HG03342 (cell line): ENCODE results near the gene GAL3ST3.

ENCODE experiments used
- ATAC-seq: cut with Tn5 transposase; IDR thresholded peaks from one replicate; pipeline ENCODE4 v1.9.1; 2021; ENCODE audit warnings: mild to moderate bottlenecking, moderate library complexity; ENCODE audit not compliant: unreplicated experiment

GAL3ST3 gene

DNA sequence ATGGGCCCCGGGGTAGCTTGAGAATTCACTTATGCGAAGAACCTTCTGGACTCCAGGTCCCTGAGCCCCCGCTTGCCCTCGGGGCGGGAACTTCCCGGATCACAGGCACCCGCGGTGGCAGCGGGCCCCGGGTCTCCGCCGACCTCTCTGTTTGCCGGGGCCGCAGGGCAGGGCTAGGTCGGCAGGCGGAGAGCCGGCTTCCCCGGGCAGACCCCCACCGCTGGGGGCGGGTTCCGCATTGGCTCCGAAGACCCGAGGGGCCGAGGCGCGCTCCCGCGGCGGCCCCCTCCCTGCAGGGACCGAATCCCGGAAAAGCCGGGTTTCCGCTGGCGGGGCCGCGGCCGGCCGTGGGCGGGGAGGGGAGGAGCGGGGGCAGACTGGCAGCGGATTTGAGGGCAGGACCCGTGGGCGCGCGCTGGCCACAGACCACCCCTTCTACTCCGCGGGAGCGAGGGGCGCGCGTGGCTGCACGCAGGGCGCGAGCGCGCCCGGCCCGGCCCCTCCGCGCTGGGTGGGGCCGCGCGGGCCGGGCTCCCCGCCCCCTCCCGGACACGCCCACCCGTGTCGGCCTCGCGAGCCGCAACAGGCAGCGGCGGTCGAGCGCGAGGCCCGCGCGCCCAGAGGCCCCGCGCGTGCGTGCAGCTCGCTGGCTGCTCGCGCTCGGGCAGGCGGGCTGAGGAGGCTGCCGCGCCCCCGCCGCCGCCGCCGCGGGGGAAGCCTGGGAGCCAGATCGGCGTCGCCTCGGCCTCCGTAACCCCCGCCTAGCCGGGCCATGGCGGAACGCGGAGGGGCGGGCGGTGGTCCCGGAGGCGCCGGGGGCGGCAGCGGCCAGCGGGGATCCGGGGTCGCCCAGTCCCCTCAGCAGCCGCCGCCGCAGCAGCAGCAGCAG is 21.0 kb upstream of the GAL3ST3 start, which contains the start of gene PACS1:
Gene PACS1, plus strand, starts transcription at position 558 of the 889 bp plus-strand sequence. Its CDS starts 215 bp downstream, at position 773.
- peak; percentile 40 for ATAC-seq

DNA sequence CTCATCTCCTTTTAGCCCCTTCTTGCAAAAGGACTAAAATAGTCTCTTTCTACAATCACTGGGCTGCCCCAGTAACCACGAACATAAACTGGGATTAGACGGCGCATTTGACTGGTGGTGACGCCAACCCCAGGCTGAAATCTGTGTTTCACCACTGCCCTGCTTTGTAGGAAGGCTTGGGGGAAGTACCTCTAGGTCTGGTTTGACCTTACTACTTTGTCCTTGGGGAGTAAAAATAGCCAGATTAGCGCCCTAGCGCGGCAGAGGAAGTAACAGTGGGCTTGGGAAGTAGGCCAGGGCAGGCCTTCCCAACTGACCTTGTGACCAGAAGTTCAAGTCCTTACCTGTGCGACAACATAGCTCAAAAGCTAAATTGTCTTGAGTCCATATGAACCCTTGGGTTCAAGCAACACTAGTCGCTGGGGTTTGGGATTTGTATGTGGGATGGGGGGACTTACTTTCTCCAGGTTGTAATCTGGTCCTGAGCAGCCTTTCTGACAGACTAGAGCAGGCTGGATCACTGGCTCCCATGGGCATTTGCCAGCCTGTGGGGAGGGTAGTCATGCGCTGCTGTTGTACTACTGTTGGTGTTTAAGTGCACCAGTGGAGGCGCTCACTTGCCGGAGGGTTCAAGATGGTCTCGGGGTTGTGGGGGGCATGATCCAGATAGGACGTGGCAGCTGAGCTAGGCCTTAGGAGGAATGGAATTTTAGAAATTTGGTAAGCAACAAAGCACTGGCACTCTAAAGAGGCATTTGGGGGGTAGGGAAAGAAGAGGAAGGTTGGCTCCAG is 20.2 kb upstream of the GAL3ST3 start:
- no peak for ATAC-seq

DNA sequence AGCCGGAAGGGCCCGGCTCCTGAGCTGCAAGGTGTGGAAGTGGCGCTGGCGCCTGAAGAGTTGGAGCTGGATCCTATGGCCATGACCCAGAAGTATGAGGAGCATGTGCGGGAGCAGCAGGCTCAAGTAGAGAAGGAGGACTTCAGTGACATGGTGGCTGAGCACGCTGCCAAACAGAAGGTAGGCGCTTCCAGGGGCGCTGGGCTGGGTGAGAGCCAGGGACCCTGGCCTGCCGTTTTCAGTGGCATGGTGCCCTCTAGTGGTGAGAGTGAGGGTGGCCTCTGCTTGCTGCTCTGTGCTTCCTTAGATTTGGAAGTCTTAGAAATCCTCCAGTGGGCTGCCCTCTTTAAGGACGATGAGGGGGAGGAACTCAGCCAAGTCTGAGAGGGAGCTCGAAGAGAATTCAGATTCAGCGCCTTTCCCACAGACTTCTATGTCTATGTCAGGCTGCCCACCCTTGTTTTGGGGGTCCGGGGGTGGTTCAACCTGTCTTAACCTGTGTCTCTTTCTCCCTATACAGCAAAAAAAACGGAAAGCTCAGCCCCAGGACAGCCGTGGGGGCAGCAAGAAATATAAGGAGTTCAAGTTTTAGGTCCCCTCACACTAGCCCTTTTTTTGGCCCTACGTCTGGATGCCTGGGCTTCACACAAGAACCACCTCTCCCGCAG is 19.3 kb upstream of the GAL3ST3 start:
- ATAC-seq, result no peak

DNA sequence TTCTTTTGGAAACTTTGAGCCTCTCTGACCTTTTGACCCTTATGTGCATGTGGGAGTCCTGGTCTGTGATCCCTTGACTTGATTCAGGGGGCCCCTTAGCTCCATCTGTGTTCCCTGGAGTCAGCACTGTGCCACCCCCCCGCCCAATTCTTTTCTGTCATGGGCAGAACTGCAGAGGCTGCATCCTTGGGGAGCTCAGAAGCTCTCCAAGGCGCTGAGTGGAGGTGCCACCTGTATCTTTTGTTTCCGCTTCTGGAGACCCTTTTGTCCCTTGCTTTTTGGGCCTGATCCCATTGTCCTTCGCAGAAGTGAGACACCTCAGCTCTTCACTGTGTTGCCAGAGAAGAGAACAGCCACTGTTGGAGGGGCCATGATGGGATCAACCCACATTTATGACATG is 18.7 kb upstream of the GAL3ST3 start:
- ATAC-seq, result no peak

DNA sequence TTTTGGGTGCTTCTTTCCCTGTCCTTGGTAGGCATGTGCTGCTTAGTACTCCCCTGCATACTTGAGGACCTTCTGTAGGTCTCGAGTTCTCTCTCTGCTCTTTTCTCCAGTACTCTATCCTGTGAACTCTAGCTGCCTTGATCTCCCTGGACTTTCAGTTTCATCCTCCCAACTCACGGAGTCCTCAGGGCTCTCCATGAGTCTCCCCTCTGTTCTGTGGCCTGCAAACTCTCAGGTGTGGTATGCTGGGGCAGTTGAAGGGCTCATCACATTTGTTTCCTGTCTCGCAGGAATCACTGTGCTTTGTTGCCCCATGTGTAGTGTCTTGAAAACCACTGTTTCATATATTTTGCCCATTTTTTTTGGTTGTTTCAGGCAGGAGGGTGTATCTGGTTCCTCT is 17.8 kb upstream of the GAL3ST3 start:
- ATAC-seq, result no peak

DNA sequence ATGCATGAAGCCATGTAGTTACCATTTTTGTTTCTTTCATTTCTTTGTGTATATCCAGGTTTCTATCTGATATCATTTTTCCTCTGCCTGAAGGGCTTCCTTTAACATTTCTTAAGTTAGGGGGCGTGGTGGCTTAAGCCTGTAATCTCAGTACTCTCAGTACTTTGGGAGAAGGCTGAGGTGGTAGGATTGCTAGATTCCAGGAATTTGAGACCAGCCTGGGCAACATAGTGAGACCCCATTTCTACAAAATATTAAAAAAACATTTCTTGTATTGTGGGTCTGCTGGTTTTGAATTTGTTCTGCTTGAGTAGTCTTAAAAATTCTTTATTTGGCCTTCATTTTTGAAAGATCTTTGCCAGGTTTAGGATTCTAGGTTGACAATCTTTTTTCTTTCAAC is 15.6 kb upstream of the GAL3ST3 start:
- ATAC-seq, result no peak

DNA sequence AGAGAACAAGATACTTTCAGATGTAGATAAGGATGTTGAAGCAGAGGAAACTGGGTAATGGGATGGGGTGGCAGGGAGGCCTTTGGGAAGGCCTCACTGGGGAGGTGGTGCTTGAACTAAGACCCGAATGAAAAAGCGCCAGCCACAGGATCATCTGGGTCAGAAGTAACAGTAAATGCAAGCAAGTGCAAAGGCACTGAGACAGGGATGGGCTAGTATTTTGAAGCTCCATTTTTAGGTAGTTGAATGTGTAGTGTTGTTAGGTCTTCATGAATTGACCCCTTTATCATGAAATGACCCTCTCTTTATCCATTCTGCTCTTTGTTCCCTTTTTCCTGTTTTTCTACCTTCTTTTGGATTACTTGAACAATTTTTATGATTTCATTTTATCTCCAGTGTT is 14.9 kb upstream of the GAL3ST3 start:
- no peak for ATAC-seq

DNA sequence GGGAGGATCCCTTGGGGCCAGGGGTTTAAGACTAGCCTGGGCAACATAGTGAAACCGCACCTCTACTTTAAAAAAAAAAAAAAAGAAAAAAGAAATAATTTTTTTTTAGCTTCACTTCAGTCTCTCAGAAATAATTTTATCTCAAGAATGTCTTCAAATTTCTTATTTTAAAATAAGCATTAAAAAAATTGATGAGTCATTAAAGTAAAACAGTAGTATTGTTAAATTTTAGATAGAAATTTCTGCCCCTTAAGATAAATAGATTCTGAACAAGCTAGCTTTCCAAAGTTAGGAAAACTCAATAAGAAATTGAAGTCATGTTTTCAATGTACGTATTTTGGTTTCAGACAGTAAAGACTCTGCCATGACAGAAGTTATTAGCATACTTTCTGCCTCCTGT is 13.4 kb upstream of the GAL3ST3 start:
- no peak for ATAC-seq

DNA sequence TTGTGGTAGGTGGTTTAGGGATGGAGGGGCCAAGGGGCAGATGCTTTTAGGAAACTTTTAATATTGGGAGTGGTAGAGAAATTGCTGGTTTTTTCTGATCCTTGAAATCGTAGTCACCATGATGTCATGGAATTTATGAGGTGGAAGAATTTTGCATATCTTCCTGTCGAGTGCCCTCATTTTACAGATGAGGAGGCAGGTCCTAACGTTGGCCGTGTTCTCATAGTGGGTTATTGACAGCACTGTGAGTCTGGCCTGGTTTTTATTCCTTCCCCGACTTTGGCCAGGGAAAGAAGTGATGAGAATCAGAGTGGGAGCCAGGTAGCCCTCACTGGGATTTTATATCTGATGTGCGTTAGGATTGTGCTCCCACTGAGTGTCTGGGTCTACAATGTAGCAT is 12.3 kb upstream of the GAL3ST3 start:
- no peak for ATAC-seq

DNA sequence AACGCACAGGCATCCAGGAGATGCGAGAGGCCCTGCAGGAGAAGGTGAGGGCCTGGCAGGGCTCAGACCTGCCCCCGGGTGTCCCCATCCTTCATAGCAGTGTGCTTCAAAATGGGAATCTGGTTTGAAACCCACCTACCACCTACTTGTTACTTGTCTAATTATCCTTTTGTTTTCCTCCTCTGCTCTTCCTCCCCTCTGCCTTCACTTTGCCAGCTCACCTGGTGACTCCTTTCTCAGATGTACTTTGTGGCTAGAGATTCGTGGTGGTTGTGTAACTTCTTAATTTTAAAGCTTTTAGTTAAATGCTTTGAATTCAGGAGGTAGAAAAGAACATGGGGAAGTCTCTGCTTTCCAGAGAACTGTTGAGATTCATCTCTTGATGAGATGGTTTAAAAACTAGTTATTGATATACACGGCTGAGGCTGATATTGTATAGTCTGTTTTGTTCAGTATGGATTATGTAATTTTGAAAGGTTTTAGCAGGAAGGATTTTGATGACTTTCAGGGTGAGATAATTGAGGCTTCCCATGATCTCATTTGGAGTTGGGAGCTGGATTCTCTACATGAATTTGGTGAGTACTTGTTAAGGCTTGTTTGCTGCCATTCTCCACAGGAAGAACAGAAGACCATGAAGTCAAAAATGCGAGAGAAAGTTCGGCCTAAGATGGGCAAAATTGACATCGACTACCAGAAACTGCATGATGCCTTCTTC is 11.2 kb upstream of the GAL3ST3 start:
- ATAC-seq, result no peak

DNA sequence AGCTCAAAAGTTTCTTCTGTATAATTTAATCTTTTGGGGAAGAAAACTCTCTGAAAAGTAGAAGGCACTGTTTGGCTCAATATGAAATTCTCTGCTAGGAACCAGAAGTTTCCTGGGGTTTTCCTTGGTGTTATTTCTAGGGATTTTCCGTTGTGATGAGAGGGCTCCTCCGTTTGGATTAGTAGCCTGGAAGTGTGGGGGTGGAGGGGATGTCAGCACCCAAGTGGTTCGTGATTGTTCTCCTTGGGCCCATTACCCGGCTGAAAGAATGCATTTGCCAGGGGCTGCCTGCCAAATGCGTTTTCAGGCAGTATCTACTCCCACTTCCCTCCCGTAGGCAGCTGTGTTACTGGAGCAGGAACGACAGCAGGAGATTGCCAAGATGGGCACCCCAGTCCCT is 7.5 kb upstream of the GAL3ST3 start:
- ATAC-seq, result no peak

DNA sequence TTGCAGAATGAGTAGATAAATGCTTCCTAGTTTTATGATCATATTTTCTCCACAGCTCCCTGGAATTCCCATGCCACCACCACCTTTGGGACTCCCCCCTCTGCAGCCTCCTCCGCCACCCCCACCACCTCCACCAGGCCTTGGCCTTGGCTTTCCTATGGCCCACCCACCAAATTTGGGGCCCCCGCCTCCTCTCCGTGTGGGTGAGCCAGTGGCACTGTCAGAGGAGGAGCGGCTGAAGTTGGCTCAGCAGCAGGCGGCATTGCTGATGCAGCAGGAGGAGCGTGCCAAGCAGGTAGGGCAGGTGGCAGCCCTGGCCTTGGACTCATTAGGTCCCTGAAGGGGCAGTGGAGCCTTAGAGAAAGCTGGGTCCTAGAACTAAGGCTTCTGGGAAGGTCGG is 6.1 kb upstream of the GAL3ST3 start:
- no peak for ATAC-seq

DNA sequence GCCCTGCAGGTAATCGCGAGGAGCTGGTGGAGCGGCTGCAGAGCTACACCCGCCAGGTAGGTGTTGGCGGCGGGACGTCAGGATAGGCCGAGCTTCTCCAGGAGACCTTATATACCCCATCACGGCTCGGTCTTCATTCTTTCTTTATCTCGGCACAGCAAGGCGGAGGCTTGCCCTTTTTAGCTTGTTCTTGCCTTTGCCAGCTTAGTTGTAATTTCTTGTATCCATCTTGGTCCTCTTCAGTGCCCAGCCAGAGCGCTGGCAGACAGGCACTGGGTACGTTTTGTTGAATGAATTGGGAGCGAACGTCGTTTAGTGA is 3.7 kb upstream of the GAL3ST3 start:
- ATAC-seq, result no peak

DNA sequence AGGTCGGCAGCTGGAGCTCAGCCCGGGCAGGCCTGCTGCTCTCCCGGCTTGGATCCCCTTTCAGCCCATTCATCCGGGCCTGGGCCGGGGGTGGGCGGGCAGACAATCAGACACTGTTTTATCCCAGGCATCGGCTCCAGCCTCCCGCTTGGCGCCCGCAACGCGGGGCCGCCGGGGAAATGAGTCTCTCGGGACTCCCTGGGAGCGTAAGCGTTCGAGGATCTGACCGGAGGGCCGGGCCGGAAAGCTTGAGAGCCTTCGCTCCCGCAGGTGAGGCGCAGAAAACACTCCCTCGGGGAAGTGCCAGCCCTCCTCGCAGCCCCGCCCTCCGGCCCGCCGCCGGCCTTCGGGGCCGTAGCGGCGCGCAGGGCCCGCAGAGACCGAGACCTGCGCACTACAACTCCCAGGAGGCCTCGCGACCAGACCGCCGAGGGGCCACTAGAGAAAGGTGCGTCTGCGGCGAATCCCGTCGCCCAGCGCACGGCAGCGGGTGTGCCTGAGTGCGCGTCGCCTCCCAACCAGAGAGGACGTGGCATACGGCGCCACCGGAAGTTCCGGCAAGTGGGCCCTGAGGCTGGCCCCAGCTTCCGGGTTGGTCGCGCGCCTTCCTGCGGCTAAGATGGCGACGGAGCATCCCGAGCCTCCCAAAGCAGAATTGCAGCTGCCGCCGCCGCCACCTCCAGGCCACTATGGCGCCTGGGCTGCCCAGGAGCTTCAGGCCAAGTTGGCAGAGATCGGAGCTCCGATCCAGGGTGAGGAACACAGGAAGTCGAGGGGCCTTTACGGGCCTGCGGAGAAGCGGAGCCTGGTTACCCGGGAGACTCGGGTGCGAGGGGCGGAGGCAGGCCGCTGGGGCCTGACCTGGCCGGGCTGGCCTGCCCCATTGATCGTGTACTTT is 3.1 kb upstream of the GAL3ST3 start, which contains the start of gene SF3B2:
Gene SF3B2, plus strand, starts transcription at position 599 of the 898 bp plus-strand sequence. Its CDS starts 21 bp downstream, at position 620.
- ATAC-seq, result peak; percentile 93

DNA sequence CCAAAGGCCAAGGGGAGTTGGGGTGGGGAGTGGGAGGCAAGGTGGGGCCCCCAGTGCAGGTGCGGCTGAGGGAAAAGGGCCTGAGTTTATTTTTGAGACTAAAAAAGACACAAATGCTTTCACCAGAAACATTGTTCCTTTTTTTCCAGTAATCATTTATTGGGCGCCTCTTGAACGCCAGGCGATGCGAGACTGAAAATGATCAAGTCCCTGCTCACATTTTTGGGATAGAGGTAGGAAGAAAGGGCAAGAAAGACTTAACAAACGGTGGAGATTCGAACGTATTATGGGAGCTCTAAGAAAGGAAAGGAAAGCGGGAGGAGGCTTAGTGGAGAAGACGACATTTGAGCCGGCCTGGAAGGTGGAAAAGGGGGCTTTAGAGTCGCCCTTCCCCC is 2.4 kb upstream of the GAL3ST3 start:
- no peak for ATAC-seq

DNA sequence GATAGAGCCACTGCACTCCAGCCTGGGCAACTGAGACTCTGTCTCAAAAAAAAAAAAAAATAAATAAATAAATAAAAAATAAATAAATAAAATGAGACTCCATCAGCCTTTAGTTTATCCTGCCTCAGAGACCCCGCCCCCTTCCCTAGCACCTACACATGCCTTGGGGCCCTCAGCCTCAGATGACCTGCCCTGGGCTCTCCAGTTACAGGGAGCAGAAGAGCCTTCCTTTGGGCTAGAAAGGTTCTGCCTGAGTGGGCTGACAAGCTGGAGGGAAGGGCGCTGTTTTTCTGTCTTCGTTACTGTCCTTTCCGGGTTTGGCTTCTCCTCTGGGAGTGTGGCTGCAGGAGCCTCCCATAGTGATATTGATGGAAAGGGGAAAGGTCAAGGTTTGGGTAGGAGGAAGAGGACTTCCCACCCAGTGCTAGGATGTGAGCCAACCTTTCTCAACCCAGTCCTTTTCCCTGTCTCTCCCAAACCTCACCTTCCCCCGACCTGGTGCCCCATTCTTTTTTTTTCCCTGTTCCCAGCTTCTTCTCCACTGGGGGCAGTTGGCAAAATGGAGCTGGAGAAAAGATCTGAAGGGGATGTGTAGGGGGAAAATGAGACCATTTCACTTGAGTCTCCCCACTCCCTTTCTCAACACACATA is 1.7 kb upstream of the GAL3ST3 start:
- no peak for ATAC-seq

DNA sequence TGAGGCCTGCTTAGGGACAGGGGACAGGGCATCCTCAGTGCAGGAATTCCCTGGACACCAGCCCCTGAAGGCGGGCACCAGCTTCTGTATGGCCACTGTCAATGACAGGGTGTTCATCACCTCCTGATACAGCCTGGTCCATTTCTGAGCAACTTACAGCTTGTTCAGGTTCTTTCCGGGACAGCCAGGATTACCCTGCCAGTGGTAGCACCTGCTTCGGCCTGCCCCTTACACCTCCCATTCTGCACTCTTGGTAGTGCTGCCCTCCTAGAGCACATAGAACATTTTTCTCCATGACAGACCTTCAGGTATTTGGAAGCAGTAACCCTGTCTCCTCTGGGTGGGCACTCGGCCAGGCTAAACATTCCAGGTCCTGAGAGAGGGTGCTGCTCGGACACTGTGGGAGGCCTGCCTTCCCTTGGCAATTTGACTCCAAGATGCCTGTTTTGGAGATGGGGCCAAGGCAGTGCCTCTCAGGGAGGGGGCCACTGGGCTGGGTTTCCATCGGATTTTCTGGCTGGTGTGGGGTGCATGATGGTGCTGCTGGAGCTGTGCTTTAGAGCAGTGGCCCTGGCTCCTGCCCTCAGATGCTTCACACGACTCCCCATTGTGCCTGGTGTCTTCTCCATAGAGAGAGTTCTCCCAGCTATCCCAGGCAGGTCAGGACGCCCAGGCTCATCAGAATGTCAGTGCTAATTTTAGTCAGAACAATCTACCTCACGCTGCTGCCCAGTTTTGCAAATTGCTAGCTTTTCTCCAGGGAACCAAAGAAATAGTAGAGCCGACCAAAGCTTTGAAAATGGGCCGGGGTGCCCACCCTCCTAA is 1.2 kb downstream of the GAL3ST3 start:
- no peak for ATAC-seq

DNA sequence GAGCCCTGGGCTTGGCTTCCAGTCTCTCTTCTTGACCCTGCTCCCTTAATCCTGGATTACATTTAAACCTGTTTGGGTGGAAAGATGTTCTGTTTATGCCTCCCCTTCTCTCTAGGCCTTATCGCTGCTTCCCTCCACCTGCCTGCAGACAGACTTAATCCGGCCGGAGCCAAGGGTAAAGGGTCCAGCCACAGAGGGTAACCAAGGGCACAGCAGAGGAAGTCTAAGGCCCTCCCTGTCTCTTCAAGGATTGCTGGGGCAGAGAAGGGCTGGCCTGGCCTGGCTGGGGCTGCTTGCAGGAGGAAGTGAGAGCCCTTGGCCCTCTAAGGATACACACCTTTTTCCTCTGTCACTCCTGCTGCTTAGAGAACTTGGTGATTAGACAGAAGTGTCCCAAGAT is 2.1 kb downstream of the GAL3ST3 start:
- no peak for ATAC-seq
